RWPE1 (cell line): ENCODE results near the gene ZGPAT.

Experiments used
- CTCF ChIA-PET: fragments of 350-600 bp; sonication (Branson Sonifier 250); formaldehyde crosslinking; extraction: SDS; loops from one replicate; lab custom pipeline; 2021; lab: Yijun Ruan, JAX
- POLR2A ChIA-PET: fragments of 400-600 bp; formaldehyde crosslinking; extraction: SDS; loops from one replicate; lab custom pipeline; 2020; ENCODE audit warnings: antibody characterized with exemption; ENCODE audit not compliant: low non-redundant PET; lab: Yijun Ruan, JAX
- DNase-seq: peaks from one replicate; pipeline ENCODE4 v3.0.0; 2012; ENCODE audit warnings: low spot score
- H3K27ac ChIP-seq: fragments of 450-650 bp; 2 replicates; pipeline ENCODE4 v1.5.1; 2017
- CTCF ChIP-seq: fragments of 450-650 bp; conservative IDR thresholded peaks from 2 replicates; pipeline ENCODE4 v1.5.1; 2017; ENCODE audit warnings: low read depth, mild to moderate bottlenecking

Gene ZGPAT

DNA sequence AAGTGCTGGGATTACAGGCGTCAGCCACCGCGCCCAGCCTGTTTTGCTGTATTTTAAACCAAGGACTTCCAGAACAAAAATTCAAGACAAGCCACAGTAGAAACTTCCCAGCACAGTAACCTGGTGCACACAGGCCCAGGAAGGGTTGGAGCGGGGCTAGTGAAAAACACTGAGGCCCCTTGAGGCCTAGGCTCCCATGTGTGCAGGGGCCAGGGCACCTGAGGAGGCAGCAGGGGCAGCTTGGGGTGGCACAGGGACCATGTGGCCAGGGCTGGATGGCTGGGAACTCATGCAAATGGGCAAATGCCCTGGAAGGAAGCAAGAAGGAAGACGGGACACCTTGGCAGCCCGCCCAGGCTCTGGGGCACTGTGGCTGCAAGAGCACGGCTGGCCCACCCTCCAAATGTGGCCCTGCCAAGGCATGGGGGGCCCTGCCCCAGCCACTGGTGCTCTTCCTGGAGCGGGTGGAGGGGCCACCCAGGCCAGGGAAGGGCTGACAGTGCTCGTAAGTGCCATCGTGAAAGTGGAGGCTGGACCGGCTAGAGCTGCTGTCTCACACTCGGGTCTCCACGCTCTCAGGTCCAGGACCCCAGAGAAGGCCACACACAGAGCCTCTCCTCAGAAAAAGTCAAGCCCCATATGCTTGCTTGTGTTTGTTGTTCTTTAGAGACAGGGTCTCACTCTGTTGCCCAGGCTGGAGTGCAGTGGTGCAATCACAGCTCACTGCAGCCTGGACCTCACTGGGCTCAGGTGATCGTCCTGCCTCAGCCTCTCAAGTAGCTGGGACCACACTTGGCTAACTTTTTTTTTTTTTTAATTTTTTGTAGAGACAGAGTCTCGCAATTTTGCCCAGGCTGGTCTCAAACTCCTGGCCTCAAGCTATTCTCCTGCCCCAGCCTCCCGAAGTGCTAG, 42.0 kb downstream of the ZGPAT start:
- TF ChIP-seq CTCF = no peak
- POLR2A ChIA-PET = no interaction called here
- no peak for DNase-seq
- CTCF ChIA-PET = interaction anchor here (0.6 to 0.7 kb wide), 3 partner anchors 12 to 57 kb away, joined by 3 to 4 read pairs (median 3); no protein-coding TSS in a partner anchor
- H3K27ac ChIP-seq = peak overlapping the region; percentile 1; the same call in 1 of the 2 replicates

DNA sequence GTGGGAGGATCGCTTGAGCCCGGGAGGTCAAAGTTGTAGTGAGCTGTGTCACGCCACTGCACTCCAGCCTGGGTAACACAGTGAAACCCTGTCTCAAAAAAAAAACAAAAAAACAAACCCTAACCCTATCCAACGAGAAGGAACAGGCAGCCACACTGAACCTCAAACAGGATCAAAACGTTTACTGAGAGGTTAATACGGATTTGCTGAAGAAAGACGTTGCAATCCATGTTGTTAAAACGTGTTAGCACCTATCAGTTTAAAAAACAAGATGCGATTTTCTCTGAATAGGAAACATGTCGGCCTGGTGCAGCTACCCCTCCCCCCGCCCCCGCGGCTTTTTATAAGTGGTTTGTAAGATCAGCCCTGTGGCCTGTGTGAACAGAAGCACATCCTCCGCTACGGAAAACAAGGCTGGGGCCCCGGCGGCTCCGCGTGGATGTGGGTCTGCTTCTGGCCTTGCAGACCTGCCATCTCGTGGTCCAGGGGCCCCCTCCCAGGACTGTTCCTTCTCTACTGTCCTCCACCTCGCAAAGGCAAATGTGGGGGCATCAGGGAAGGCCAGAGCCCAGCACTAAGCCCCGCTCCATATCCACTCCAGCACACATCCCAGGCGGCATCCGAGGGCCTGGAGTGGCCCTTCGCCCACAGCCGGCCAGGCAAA, 43.1 kb downstream of the ZGPAT start:
- H3K27ac ChIP-seq = peak overlapping the region; percentile 1; the same call in 1 of the 2 replicates
- CTCF ChIA-PET = no interaction called here
- TF ChIP-seq CTCF = no peak
- no peak for DNase-seq
- POLR2A ChIA-PET = no interaction called here

DNA sequence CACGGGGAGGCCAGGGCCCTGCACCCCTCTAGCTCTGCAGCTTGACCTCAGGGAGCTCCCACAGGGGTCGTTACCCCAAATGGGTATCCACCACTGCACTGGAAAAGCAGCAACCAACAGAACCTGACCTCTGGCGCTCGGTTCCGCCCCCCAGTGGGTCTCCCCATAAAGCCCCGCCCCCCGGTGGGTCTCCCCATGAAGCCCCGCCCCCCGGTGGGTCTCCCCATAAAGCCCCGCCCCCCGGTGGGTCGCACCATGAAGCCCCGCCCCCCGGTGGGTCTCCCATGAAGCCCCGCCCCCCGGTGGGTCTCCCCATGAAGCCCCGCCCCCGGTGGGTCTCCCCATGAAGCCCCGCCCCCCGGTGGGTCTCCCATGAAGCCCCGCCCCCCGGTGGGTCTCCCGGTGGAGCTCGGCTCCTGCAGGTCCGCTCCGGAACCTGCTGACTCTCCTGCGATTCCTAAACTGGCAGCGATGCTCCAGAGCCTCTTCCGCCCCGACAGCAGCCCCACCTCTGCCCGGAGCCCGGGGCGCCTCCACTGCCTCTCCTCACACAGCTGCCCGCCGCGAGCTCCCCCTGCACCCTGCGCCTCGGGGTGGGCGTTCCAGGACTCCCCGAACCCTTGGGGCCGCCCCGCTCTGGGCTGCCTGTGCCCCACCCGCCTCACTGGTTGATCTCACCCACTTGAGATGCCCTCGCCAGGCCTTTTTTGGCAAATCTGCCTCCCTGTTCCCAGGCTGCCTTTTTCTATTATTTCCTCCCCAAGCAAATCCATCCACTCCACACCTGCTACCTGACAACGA, 43.8 kb downstream of the ZGPAT start:
- POLR2A ChIA-PET = no interaction called here
- CTCF ChIA-PET = interaction anchor here (0.7 kb wide), 1 partner anchor 9 kb away, joined by 3 read pairs; no protein-coding TSS in a partner anchor
- peak overlapping the region; percentile 14; the same call in 1 of the 2 replicates for H3K27ac ChIP-seq
- DNase-seq = no peak
- TF ChIP-seq CTCF = no peak

DNA sequence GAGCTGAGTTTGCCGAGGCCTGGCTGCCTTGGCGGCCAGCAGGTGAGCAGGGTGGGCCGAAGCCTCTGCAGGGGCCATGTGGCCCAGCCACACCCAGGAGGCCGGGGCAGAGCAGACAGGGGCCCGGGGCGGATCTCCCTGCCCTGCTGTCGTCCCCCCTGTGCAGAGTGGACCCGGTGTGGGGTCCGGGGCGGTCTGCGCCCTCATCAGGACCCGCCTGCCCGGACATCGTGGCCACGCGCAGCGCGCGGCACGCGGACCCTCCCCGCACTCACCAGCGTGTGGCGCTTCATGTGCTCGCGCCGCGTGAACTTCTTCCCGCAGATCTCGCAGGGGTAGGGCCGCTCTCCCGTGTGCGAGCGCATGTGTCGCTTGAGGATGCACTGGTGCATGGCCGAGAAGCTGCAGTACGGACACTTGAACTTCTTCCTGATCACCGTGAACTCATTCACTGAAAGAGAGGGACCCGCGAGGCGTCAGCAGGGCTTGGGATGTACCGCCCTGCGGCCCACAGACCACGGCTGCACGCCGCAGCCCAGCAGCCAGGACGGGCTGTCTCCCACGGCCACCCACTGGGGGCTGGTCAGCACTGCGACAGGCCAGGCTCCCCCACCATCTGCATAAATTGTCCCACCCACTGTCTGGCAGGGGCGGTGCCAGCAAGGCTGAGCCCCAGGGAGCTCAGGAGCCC, 44.7 kb downstream of the ZGPAT start:
- ChIA-PET POLR2A (no interaction called here), CTCF (no interaction called here)
- H3K27ac ChIP-seq = no peak overlapping the region
- no peak for TF ChIP-seq CTCF
- no peak for DNase-seq

GRCh38 chr20:63753381-63753780, 45.5 kb downstream of the ZGPAT start:
- ChIA-PET POLR2A (no interaction called here), CTCF (interaction anchor here (0.6 kb wide), 1 partner anchor 21 kb away, joined by 3 read pairs; no protein-coding TSS in a partner anchor)
- DNase-seq = no peak
- no peak overlapping the region for H3K27ac ChIP-seq
- no peak for TF ChIP-seq CTCF
